Karpas-422 (cell line): Measurements from ENCODE around the gene SPNS3. TPM values are rescaled to one million over a fixed set of nuclear protein-coding genes. Genes with fewer than 3 reads are reported as not detected.

ENCODE experiments used
- DNase-seq: peaks from one replicate; pipeline ENCODE4 v3.0.0-alpha.2; 2015
- H2AFZ ChIP-seq: fragments of 200-600 bp; sonication (generic); 2 replicates; pipeline ENCODE4 v1.6.1; 2014; ENCODE audit warnings: antibody characterized with exemption, low read length, mixed read lengths
- H3K27ac ChIP-seq: fragments of 200-600 bp; sonication (generic); 2 replicates; pipeline ENCODE4 v1.5.1; 2014; ENCODE audit warnings: mild to moderate bottlenecking, low read length, moderate library complexity
- H3K27me3 ChIP-seq: fragments of 200-600 bp; sonication (generic); 2 replicates; pipeline ENCODE4 v1.6.1; 2014; ENCODE audit warnings: low read length, mixed read lengths
- H3K36me3 ChIP-seq: fragments of 200-600 bp; sonication (generic); 2 replicates; pipeline ENCODE4 v1.6.1; 2014; ENCODE audit warnings: low read length, mixed read lengths; ENCODE audit not compliant: insufficient read depth
- H3K4me1 ChIP-seq: fragments of 200-600 bp; sonication (generic); 2 replicates; pipeline ENCODE4 v1.6.1; 2014; ENCODE audit warnings: mild to moderate bottlenecking, low read length, mixed read lengths
- H3K4me2 ChIP-seq: fragments of 200-600 bp; sonication (generic); 2 replicates; pipeline ENCODE4 v1.6.1; 2014; ENCODE audit warnings: low read length, low read depth, mild to moderate bottlenecking; ENCODE audit not compliant: poor library complexity, severe bottlenecking
- H3K4me3 ChIP-seq: fragments of 200-600 bp; sonication (generic); 2 replicates; pipeline ENCODE4 v1.5.1; 2014; ENCODE audit warnings: mild to moderate bottlenecking, antibody characterized with exemption, low read length, mixed read lengths
- H3K79me2 ChIP-seq: fragments of 200-600 bp; sonication (generic); 2 replicates; pipeline ENCODE4 v1.6.1; 2014; ENCODE audit warnings: mild to moderate bottlenecking, low read length, mixed read lengths
- H3K9ac ChIP-seq: fragments of 200-600 bp; sonication (generic); 2 replicates; pipeline ENCODE4 v1.6.0; 2014; ENCODE audit warnings: low read length
- H3K9me2 ChIP-seq: fragments of 200-600 bp; sonication (generic), shearing (Covaris generic); replicated peaks from 2 replicates; pipeline ENCODE4 v1.6.0; 2014; ENCODE audit warnings: mild to moderate bottlenecking, low read length, moderate library complexity; ENCODE audit not compliant: insufficient read depth
- H3K9me3 ChIP-seq: fragments of 300-700, 200-600 bp; sonication (generic); 2 replicates; pipeline ENCODE4 v1.6.1; 2014; ENCODE audit warnings: low read length, mixed read lengths
- H4K20me1 ChIP-seq: fragments of 200-600 bp; sonication (generic); 2 replicates; pipeline ENCODE4 v1.6.1; 2014; ENCODE audit warnings: mild to moderate bottlenecking, antibody characterized with exemption, low read length, low read depth; ENCODE audit not compliant: insufficient read depth
- total RNA-seq: library from RNA; depleted of rRNA; stranded (reverse); fragments of >200 nt; shearing (Covaris generic); gene quantifications from 2 replicates; pipeline ENCODE4 v1.2.3, GENCODE V29; 2014; ENCODE audit warnings: low replicate concordance

SPNS3 gene
- total RNA-seq, 1 experiment from 2014 or later, result 4.1 TPM

DNA sequence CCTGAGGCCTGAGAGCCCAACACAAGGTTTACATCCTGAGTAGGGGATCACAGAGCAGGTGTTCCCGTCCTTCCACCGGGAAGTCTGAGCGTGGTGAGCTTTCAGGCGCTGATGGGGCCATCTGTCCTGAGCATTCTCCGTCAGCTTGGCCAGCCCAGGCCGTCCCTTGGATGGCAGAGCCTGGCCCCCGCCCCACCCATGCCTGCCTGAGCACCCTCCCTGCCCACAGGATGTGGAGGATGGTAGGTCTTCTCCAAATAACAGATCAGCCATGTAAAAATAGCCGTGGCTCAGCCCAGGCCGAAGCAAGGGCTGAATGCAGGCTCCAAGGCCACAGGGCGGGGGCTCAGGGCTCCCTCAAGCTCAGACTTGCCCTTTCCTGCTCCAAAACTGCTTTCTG lies 85.2 kb downstream of the SPNS3 start:
- Histone ChIP-seq H3K4me3 (no peak overlapping the region), H3K4me2 (no peak overlapping the region), H3K9ac (no peak overlapping the region), H3K4me1 (no peaks in the 10 kb centered on the region), H3K9me2 (no peaks in the 10 kb centered on the region), H3K79me2 (no peaks in the 10 kb centered on the region), H3K36me3 (no peaks in the 10 kb centered on the region), H3K27ac (no peak overlapping the region), H3K9me3 (no peaks in the 10 kb centered on the region), H2AFZ (no peak overlapping the region), H3K27me3 (no peaks in the 10 kb centered on the region), H4K20me1 (no peaks in the 10 kb centered on the region)
- no peak for DNase-seq

DNA sequence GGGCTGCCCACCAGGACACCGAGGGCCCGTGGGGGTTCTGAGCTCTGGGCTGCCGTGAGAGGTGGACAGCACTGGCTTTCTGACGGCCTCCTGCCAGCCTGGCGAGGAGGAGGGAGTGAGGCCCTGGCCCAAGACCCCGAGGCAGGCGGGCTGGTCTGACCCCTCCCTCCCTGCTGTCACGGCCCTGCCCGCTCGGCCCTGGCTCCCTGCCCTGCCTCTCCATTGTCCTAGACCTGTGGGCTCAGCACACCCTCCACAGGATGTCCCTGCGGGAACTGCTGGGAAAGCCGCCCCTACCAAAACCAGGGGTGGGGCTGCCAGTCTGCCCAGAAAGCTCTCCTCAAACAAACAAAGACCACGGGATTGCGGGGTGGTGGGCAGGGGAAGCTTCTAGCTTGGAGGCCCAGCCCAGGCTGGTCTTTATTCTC lies 85.6 kb downstream of the SPNS3 start:
- H3K4me2 ChIP-seq, result no peak overlapping the region
- no peaks in the 10 kb centered on the region for H3K27me3 ChIP-seq
- no peaks in the 10 kb centered on the region for H3K36me3 ChIP-seq
- H2AFZ ChIP-seq, result no peak overlapping the region
- no peak overlapping the region for H3K4me3 ChIP-seq
- no peaks in the 10 kb centered on the region for H4K20me1 ChIP-seq
- no peak overlapping the region for H3K9ac ChIP-seq
- H3K27ac ChIP-seq, result no peak overlapping the region
- H3K9me2 ChIP-seq, result no peaks in the 10 kb centered on the region
- no peaks in the 10 kb centered on the region for H3K79me2 ChIP-seq
- DNase-seq, result no peak
- H3K4me1 ChIP-seq, result no peaks in the 10 kb centered on the region
- H3K9me3 ChIP-seq, result no peaks in the 10 kb centered on the region

DNA sequence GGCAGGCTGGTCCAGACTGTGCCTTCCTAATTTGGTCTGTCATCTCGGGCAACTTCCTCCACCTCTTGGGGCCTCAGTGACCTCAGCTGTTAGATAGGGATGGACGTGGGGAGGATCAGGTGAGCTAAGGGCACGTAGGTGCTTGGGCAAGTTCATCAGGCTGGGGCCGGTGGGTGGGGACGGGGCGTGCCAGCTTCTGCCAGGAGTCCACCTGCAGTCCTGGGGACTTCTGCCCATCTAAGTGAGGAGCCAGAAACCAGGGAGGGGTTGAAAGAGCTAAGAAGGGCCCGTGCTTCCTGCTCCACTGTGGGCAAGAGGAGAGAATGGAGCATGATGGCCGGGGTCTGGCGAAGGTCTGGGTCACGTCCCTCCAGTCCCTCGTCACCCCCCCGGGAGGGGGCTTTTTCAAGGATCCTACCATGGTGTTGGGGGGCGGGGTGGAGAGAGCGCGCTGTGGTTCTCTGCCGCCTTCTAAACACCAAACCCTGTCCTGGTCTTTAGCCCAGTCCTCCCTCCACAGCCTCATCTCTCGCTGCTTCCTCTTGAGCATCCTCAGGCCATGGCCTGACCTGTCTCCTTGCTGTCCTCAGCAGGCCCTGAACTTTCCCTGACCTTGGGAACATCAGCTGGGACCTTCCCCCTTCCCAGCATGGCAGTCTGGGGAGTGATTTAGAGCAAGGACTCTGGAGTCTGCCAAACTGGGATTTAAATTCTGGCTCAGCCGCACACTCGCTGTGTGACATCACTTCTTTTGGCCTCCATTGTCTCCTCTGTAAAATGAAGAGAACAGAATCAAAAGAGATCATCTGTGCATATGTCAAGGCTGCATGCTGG lies 86.5 kb downstream of the SPNS3 start:
- no peaks in the 10 kb centered on the region for H3K9me2 ChIP-seq
- no peak overlapping the region for H3K27ac ChIP-seq
- H3K4me2 ChIP-seq, result no peak overlapping the region
- H3K36me3 ChIP-seq, result no peaks in the 10 kb centered on the region
- H3K4me1 ChIP-seq, result no peaks in the 10 kb centered on the region
- no peaks in the 10 kb centered on the region for H3K79me2 ChIP-seq
- no peaks in the 10 kb centered on the region for H3K9me3 ChIP-seq
- no peak overlapping the region for H3K4me3 ChIP-seq
- H4K20me1 ChIP-seq, result no peaks in the 10 kb centered on the region
- no peak overlapping the region for H2AFZ ChIP-seq
- H3K27me3 ChIP-seq, result no peaks in the 10 kb centered on the region
- no peak for DNase-seq
- H3K9ac ChIP-seq, result no peak overlapping the region

DNA sequence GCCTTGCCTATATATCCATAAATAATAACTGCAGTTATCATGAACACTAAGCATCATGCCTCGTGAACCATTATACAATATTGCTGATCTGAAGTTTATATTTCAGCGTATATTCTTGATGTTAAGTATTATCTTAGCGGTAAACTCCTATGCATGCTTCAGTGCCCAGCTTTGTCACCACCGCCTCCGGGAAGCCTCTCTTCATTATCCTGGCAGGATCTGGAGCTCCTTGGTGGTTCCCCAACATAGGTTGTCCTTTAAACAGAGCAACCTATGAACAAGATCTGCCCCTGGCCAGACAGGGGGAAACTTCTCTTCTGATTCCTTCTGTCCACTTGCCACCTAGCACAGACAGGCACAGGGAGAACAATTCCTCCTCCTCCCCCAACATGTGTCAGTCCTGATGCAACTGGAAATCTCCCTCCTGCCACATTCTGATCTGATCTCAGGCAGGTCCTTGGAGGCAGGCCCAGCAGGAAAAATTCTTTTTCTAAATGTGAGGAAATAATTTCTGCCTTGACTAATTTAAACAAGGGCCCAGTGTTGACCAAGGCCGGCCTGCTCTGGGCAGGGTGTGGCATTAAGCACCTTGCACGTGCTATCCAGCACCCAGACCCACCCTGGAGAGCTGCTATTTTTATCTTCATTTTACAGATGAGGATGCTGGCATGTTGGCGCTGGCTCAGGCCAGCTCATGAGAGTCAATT lies 87.3 kb downstream of the SPNS3 start:
- no peak overlapping the region for H3K4me2 ChIP-seq

DNA sequence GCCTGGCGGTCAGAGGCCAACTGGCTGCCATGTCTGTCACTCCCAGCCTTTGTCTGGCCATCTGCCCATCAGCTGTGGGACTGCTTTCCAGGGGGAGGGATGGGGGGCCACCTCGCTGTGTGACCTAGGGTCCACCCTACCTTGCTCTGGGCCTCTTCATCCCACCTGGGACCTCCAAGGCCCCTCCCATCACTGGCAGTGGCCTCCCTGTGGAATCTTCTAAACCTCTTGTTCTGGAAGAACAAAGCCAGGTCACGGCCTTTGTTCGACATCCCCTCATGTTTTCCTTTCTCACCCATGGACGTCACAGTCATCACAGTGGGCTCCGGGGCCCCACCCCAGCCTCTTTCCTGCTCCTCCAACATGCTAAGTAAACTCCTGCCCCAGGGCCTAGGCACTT lies 88.9 kb downstream of the SPNS3 start:
- Histone ChIP-seq H3K4me3 (no peak overlapping the region), H3K9me3 (no peaks in the 10 kb centered on the region), H3K9me2 (no peaks in the 10 kb centered on the region), H3K27ac (no peak overlapping the region), H3K27me3 (no peaks in the 10 kb centered on the region), H3K4me1 (no peaks in the 10 kb centered on the region), H3K4me2 (no peak overlapping the region), H3K9ac (no peak overlapping the region), H3K36me3 (no peaks in the 10 kb centered on the region), H4K20me1 (no peaks in the 10 kb centered on the region), H2AFZ (no peak overlapping the region), H3K79me2 (no peaks in the 10 kb centered on the region)
- DNase-seq, result no peak

More for the DNA sequence above, 87.3 kb downstream of the SPNS3 start:
- H3K4me1 ChIP-seq, result no peaks in the 10 kb centered on the region
- no peaks in the 10 kb centered on the region for H3K36me3 ChIP-seq
- H3K27me3 ChIP-seq, result no peaks in the 10 kb centered on the region
- no peaks in the 10 kb centered on the region for H4K20me1 ChIP-seq
- H3K79me2 ChIP-seq, result no peaks in the 10 kb centered on the region
- no peak overlapping the region for H3K4me3 ChIP-seq
- no peaks in the 10 kb centered on the region for H3K9me3 ChIP-seq
- no peak for DNase-seq
- H2AFZ ChIP-seq, result no peak overlapping the region
- H3K9ac ChIP-seq, result no peak overlapping the region
- no peaks in the 10 kb centered on the region for H3K9me2 ChIP-seq
- H3K27ac ChIP-seq, result no peak overlapping the region

DNA sequence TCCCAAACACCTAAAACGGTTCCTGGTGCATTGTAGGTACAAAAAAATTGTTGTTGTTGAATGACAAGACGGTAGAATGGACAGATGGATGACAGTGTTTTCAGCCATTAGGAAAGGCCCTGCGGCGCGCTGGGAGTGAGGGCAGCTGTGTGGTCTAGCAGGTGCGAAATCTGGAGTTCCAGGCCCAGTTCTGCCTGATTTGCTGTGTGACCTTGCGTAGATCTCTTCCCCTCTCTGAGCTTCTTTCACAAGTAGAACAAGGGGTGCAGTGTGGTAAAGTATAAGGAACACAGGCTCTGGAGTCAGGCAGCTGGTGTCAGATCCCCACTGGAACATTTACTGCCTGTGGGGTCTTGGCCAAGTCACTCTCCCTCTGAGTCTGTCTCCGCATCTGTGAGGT lies 90.2 kb downstream of the SPNS3 start:
- Histone ChIP-seq H3K4me3 (no peak overlapping the region), H3K9me2 (no peaks in the 10 kb centered on the region), H3K36me3 (no peaks in the 10 kb centered on the region), H3K9me3 (no peaks in the 10 kb centered on the region), H3K4me2 (no peak overlapping the region), H3K27ac (no peak overlapping the region), H3K27me3 (no peaks in the 10 kb centered on the region), H4K20me1 (no peaks in the 10 kb centered on the region), H3K79me2 (no peaks in the 10 kb centered on the region), H3K4me1 (no peaks in the 10 kb centered on the region), H2AFZ (no peak overlapping the region), H3K9ac (no peak overlapping the region)
- no peak for DNase-seq

DNA sequence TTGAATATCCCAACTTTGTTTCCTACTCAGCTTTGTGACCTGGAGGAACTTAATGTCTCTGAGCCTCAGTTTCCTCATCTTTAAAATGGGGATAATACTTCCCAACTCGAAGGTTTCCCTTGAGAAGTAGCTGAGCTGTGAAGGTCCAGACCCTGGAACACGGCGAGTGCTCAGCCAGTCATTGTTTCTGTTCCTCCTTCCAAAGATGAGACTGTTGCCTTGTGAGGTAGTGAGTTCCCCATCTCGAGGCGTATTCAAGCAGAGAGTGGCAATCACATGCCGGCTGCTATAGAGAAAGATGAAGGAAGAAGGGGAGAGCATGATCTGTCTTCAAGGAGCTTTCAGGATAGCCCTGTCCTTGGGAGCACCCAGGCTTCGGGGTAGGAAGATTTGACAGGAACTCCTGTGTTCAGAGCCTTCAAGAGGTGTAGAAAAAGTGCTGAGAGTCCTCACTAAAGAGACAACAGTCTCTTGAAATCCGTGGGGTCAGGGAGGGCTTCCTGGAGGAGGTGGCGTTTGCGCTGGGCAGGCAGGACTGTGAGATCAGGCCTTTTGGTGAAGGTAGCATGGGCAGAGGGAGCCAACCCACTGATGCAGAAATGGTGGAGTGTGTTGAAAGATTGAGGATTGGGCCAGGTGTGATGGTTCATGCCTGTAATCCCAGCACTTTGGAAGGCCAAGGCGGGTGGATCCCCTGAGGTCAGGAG lies 92.1 kb downstream of the SPNS3 start:
- no peaks in the 10 kb centered on the region for H3K36me3 ChIP-seq
- no peak overlapping the region for H2AFZ ChIP-seq
- H3K9me3 ChIP-seq, result no peaks in the 10 kb centered on the region

DNA sequence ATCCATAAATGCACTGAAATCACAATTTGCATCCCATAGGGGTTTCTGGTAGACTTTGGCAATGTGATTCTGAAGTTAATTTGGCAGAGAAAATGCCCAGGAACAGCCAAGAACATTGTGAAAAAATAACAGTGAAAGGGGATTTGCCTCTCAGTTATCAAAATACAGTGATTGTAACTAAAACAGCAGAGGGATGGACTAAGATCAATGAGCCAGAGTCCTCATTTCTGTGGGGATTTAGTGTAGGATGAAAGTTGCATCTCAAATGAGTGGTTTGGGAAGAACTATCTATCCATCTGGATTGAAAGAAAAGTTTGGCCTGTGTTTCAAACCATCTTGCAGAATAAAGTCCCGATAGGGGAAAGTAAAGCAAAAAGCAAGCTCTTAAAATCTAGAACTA lies 93.4 kb downstream of the SPNS3 start:
- no peak overlapping the region for H3K9ac ChIP-seq
- no peaks in the 10 kb centered on the region for H3K9me3 ChIP-seq
- H2AFZ ChIP-seq, result no peak overlapping the region
- H3K36me3 ChIP-seq, result no peaks in the 10 kb centered on the region
- H3K4me1 ChIP-seq, result no peaks in the 10 kb centered on the region
- H3K27ac ChIP-seq, result no peak overlapping the region
- H3K79me2 ChIP-seq, result no peaks in the 10 kb centered on the region
- no peak overlapping the region for H3K4me3 ChIP-seq
- peaks cover 4% of the 10 kb centered on the region; the same call in 1 of the 2 replicates for H4K20me1 ChIP-seq
- H3K9me2 ChIP-seq, result no peaks in the 10 kb centered on the region
- no peaks in the 10 kb centered on the region for H3K27me3 ChIP-seq
- no peak for DNase-seq
- H3K4me2 ChIP-seq, result no peak overlapping the region

More for the DNA sequence above, 92.1 kb downstream of the SPNS3 start:
- no peak overlapping the region for H3K4me2 ChIP-seq
- no peak for DNase-seq
- no peaks in the 10 kb centered on the region for H3K9me2 ChIP-seq
- no peak overlapping the region for H3K27ac ChIP-seq
- no peaks in the 10 kb centered on the region for H4K20me1 ChIP-seq
- no peaks in the 10 kb centered on the region for H3K79me2 ChIP-seq
- H3K27me3 ChIP-seq, result no peaks in the 10 kb centered on the region
- no peak overlapping the region for H3K9ac ChIP-seq
- no peaks in the 10 kb centered on the region for H3K4me1 ChIP-seq
- no peak overlapping the region for H3K4me3 ChIP-seq
